Measurements from ENCODE around the gene GNB1.

Gene GNB1

DNA sequence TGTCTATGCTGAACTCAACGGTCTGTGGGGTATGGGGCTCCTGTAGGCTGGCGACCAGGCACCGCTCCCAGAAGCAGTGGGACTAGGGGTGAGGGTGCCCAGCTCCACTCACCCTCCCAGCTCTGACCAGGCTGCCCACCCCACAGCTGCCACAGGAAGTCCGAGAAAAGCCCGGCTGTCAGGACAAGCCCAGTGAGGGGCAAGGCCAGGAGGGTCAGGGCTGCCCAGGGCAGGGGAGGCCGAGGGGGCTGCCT is 31.7 kb upstream of the GNB1 start:
- no peak for DNase-seq

DNA sequence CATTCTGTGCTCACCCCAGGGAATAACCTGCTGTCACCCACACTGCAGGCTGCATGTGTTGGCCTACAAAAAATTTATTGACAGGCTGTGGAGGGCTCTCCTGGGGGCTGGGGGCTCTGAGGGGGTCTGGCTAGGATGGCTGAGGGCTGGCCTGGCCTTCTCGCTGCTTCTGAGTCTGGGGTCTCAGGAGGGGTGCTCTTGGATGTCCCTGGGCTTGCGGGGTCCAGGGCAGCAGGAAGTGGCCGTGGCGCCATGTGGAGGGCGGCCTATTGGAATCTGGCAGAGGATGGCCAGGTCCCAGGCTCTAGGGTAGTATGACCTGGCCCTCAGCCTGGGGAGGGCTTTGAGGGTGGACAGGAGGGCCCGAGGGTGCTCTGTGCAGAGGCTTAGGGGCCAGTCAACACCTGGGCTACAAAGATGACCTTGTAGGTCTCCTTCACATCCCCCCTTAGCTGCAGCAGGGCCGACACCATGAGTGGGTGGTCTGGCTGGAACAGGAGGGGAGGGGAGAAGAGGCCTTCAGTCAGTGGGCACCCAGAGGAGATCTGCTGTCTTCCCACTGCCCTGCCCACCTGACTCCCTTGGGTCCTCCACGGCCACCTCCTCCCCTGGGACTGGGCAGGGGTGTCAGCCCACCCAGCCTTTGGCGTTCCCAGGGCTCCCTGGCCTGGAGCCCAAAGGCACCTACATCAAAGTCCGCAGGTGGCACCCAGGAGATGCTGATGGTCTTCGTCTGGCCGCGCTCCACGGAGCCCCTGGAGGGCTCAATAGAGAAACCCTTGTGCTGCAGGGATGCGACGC is 31.2 kb upstream of the GNB1 start:
- DNase-seq = no peak

DNA sequence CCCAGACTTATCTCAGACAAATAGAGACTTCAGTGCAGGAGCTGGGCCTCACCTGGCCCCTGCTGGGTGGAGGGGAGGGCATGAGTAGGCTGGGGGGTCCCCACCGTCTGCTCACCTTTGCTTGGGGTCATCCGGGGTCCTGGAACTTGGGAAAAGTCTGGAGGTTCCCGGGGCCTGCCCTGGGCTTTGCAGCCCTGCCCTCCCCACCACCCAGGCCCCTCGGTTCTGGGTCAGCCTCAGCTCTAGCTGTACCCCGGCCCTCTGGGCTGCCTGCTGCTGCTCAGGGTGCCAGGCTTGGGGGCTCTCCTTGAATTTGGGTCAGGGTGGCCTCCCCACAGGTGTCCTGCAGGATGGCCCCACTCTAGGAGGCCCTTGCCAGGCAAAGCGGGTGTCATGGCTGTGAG is 30.6 kb upstream of the GNB1 start:
- DNase-seq = no peak

DNA sequence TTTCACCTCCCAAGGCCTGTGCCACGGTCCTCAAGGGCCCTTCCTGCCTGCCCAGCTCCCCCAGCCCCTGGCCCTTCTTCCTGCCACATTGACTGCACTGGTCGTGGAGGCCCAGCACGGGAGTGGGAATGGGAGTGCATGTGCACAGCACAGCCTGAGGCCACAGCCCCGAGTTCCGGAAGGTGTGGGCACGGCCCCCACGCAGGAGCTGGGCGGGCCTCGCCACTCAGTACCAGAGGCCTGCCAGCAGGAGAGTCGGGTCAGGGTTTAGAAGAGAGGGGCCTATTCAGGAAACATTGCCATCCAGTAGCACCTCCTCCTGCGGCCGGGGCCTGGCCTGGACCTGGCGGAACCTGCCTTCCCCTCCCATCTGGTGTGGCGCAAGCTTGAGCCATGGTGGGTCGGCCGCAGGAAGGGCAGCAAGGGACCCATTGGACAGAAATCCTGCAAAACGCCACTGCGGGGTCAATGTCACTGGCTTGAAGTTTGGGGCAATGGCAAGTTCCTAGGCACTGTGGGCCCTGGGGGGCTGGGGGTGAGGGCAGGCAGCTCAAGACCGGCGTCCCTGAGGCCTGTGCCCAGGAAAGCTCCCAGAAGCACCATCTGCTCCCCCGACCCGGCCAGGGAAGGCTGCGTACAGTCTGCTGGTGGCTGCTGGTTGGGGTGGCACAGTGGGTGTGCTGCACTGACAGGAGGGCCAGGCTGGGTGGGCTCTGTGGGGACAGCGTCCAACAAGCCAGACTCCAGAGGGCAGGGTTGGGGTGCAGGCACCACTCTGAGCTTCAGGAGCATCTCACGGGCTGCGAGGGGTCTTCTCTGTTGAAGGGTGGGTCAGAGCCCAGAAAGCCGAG is 29.9 kb upstream of the GNB1 start:
- no peak for DNase-seq

DNA sequence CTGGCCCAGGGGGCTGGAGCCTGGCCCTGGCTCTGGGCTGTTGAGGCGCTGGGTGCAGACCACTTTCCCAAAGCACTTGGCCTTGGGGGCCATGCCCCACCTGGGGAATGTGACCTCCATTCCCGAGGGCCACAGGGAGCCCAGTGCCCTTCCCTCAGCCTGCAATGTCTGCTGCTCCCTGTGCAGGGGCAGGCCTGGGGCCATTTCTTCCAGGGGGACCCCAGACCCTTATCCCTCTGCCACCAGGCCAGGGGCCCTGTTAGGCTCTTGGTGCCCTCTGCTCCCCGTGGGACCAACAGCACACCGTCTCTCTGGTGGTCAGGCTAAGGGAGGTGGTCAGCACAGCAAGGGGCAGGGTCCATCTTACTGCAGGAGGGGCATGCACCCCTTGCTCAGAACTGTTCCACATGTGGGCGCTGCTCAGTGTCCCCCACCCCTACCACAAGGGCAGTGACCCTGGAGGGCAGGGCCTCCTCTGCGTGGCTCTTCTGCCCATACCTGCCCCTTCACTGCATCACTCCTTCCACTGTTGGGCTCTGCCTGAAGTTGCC is 29.2 kb upstream of the GNB1 start:
- no peak for DNase-seq

DNA sequence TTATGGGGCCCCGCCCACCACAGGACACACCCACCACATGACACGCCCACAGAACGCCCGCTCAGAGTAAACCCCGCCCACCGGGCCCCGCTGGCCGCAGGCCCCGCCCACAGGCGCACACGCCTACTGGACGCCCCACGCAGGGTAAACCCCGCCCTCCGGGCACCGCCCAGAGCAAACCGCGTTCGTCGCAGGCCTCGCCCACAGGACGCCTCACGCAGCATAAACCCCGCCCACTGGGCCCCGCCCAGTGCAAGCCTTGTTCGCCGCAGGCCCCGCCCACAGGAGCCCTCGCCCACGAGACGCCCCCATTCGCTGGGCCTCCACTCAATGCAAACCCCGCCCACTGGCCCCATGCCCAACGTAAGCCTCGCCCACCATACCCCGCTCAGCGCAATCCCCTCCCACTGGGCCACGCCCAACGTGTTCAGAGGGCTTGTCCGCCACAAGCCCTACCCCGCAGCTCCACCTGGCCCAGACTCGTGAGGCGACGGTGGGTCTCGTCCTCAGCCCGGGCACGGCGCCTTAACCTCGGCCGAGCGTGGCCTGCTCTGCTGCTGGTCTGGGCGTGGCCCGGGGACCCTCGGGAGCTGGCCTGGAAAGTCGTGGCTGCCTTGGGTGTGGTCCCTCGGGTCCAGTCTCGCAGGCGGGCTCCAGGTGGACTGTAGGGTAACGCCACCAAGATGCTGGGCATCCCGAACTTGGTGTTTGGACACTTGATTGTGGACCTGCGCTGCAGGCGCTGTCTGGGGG is 28.6 kb upstream of the GNB1 start:
- DNase-seq = peak; percentile 87 to 88

DNA sequence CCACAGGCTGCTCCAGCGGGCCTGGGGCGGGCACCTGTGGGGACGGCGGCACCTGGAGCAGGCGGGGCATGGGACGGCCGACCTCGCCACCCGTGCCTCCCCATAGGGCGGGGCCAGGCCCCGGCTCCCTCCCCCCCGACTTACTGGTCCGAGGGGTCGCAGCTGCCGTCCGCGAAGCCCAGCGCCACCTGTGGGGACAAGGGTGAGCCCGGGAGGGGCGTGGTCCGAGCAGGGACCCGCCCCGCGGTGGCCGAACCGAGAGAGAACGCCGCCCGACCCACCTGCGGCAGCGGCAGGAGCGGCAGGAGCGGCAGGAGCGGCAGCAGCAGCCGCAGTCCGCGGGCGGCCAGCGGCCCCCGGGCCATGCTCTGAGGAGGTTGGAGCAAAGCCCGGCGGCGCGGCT is 28.0 kb upstream of the GNB1 start, which contains the start of gene TMEM52:
TSS of gene TMEM52 (minus strand) at position 379 of the 403 bp plus-strand sequence. CDS start at position 365, 14 bp downstream.
- no peak for DNase-seq

DNA sequence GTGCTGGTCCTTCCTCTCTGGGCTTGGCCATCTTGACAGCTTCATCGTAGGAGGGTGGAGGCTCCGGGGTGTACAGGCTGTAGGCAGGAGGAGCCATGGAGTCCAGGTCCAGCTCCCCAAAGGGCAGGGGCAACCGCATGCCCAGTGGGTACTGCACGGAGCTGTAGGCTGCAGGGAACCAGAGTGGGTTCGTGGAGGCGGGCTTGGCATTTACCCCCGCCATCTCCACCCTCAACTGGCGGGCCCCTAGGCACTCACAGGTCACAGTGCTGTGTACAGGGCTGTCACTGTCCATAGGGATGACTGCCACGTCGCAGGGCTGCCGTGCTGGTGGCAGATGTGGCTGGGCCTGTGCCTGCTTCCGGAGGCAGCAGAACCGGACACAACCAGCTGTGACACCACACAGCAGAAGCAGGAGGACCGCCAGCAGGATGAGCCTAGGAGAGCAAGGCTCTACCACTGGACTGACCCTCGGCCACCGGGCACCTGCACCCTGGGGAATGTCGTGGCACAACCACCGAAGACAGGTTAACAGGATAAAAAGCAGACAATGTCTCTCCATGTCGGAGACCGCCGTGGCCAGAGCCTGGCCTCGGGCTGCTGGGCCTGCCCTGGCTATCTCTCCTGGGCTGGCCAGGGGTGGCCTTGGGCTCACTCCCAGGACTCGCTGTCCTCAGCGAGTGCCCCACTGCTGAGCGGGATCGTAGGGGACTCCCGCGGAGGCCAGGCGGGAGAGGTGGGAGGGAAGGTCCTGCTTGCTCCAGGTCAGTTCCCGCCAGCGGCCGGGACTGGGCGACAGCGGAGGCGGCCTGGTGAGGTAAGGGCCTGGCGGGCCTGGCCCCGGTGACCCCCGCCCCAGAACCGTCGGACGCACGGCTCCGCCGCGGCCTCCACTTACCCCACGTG is 27.4 kb upstream of the GNB1 start:
- no peak for DNase-seq

DNA sequence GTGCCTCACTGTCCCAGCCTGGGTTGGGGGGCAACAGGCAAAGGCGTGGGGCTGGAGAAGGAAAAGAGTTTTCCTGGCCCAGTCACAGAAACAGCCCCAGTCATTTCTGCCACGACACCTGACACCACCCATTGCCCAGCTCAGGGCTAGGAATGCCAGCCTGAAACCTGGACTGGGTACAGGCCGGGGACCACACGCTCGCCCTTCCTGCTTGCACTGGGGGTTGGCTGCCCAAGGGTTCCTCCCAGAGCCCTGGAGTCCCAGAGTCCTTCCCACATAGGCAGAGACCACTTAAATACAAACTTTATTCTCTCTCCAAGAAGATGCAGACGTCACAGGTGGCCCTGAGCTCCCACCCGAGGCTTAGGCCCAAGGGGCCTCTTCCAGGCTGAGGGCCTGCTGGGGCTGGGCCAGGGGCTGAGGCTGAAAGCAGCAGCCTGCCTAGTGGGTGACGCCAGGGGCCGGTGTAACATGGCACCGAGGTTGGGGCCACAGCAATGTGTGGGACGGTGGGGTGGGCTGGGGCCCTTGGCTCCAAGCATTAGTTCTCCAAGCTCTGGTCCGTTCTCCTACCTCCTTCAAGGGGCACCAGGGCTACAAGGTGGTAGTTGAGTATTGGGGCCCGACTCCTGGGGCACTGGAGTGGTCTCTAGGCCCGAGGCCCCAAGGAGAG is 26.6 kb upstream of the GNB1 start:
- DNase-seq = no peak

DNA sequence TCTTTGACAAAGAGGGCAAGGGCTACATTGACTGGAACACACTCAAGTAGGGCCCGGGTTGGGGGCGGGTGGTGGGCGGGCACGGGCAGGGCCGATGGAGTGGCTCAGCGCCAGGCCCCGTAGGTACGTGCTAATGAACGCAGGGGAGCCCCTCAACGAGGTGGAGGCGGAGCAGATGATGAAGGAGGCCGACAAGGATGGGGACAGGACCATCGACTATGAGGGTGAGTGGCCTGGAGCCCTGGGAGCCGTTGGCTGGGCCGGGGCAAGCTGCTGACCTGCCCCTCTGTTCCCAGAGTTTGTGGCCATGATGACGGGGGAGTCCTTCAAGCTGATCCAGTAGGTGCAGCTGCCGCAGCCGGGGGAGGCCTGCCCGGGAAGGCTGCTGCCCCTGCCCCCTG is 26.0 kb upstream of the GNB1 start:
- no peak for DNase-seq

DNA sequence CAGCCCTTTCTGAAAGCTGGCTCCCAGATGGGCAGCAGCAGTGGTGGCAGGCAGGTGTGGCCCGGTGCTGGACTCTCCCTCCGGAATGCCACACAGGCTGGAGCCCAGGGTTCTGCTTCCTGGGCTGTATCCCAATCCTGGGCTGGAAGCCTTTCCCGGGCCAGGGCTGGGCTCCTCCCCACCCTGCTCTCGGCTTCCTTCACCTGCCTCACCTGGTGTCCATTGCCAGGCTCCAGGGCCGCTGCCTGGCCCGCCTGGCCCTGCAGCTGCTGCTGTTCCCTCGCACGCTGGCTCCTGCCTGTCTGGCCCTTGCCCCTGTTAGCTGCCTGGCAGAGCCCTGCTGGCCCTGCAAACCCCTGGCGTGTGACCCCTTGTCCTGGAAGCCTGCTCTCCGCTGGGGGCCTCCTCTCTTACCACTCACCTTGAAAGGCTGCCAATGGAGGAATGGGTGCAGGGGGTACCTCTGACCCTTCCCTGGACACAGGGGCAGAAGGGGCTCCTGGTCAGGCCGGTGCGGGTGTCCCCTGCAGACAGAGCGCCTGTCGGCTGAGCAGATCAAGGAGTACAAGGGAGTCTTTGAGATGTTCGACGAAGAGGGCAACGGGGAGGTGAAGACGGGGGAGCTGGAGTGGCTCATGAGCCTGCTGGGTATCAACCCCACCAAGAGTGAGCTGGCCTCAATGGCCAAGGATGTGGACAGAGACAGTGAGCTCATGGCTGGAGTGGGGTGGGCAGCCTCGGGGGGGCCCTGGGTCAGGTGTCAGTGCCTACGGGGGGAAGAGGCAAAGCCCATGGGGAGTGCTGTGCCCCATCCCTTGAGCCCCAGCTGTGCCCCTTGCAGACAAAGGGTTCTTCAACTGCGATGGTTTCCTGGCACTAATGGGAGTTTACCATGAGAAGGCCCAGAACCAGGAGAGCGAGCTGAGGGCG is 25.3 kb upstream of the GNB1 start:
- DNase-seq = no peak

DNA sequence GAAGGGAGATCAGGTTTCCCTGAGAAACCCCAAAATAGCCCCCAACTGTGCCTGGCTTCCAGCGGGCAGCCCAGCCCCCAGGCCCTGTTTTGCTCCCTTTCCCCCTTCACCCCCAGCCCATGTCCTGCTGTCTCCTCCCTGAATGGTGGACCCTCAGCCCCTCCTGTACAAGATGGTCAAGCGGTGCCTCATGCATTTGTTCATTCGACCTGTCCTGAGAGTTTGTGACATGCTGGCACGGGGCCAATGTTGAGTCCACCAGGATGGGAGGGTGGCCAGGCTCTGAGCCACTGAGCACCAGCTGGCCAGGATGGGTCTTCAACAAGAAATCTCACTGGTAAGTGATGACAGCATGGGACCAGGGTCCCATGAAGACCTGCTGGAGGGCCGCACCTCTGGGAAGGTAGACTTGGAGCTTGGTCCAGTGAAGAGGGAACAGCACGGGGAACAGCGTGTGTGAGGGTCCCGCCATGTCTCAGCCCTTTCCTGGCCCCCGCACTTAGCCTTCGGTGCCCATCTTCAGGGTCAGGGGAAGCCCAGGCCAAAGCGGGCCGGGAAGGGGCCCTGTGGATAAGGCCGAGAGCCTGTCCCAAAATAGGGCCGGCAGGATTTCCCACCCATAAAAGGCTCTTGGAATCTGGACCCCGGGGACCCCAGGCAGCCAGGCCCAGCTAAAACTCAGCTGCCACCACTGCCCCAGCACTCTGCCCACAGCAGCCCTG is 24.2 kb upstream of the GNB1 start, which contains the start of gene CALML6:
TSS of gene CALML6 (plus strand) at position 290 of the 722 bp plus-strand sequence. CDS start at position 311, 21 bp downstream.
- DNase-seq = no peak

DNA sequence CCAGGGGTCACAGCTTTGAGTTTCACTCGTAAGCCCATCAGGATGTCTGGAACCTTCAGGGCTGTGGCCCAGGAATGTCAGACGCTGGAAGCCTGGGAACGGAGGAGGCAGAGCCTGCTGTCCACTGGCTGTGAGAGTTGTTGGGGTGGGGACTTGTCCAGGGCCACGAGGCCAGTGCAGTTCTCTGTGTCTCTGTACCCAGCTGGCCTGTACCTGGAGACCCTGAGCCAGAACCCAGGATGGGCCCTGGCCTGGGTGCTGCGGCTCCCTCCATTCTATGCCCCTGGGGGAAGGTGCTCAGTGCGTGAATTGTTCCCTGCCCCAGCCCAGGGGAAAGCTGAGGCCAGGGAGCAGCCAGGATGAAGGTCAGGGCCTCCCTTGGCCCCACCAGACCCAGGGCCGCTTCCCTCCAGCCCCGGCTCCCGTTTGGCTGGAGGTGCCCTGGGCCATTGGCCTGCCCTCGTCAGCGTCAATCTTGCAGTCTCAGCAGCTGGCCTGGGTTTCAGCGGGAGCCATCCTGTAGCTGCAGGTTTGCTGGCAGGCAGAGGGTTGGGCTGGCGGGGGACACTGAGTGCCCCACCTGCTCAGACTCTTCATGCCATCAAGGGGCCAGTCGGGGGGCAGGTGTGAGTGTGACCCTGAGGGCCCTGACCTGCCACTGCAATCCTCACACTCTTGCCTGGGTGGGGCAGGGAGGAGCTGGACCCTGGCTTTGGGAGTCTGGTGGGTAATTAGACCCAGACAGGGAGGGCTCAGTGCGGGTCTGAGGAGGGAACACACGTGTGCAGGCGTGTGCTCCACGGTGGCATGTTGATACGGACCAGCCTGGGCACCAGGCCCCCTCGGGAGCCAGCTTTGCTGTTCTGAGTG is 23.4 kb upstream of the GNB1 start:
- no peak for DNase-seq

DNA sequence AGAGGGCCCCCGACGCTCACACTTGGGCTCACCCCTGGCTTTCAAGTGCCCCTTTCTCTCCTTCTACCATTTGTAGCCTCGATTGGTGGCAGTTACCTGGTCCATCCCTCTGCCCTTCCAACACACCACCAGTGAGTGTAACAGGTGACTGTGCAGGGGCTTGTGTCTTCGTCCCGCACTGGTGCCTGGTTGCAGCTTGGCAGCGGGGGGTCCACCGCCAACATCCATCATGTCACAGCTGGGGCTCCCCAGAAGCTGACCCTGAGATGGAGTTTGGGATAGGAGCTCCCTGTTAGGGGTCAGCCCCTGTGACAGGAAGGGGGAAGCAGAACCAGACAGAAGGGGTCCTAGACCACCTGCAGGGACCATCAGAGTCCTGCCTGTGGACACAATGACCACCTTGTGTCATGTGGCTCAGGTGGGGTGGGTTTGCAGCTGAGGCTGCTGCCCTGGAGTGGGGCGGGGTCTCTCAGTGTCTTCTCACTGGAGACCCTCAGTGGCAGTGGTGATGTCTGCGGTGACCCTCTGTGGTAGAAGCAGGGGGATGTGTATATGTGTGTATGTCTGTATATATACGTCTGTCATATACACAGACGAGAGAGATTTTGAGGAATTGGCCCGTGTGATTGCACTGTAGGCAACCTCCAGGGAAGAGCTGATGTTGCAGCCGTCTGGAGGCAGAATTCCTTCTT is 20.6 kb upstream of the GNB1 start:
- no peak for DNase-seq

DNA sequence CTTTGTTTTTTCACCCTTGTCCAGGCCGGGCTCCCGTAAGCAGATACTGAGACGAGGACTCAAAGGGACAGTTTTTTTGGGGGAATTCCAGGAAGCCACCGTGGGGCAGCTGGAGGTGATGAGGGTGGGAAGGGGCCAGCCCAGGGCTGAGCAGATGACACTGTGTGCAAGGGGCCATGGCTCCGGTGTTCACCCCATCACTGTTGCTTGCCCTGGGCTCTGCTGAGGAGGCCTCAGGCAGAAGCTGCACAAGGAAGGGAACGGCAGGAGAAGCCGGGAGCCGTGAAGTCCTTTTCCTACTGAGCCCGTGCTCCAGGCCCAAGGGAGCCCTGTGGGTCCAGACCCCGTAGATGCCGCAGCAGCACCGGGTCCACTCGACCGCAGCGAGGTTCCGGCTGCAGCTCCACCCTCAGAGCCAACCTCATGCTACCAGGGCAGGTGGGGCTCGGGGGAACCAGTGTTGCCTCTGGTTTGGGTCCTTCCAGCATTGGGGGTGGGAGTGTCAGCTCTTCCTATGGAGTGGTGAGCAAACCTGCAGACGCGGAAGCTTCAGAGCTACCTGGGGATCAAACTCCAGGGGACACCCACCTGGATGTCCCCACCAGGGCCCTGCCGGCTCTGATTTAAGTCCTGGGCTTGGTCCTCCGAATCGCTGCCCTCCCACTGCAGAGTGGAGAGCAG is 19.9 kb upstream of the GNB1 start:
- no peak for DNase-seq

DNA sequence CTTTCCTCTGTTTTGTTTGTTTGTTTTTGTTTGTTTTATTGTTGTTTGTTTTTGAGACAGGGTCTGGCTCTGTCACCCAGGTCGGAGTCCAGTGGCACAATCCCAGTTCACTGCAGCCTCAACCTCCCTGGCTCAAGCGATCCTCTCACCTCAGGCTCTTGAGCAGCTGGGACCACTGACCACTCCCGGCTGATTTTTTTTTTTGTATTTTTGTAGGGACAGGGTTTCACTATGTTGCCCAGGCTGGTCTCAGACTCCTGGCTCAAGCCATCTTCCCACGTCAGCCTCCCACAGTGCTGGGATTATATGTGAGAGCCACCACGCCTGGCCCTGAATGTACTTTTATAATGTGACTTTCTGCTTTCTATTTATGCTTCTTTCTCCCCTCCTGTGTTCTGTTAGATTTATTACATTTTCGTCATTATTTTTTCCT is 19.2 kb upstream of the GNB1 start:
- no peak for DNase-seq

DNA sequence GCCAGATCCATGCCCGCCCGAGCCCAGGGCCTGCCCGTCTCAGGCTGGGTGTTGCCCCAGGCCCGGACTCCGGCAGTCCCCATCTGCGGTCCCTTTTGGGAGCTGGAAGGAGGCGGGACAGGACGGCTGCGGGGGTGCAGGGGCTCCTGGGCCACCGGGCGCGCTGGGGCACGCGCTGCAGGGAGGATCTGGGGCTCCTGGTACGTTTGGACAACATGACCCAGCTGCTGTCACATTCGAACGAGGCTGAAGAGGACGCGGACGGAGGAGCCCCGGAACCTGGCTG is 17.6 kb upstream of the GNB1 start:
- peak in 1 of 2 experiments; percentile 23 for DNase-seq

Data from Kasumi-1 (cell line).